ENCODE data around the gene GEMIN4.
"Not testable (repeated sequence)": the region's sequence is repeated elsewhere in the genome, so short reads cannot be mapped to it uniquely, and the experiment has no call there.

GEMIN4 gene

GRCh38 chr17:774313-774584 is 22.2 kb upstream of the GEMIN4 start:
- no peak for DNase-seq

GRCh38 chr17:773467-774312 is 21.6 kb upstream of the GEMIN4 start:
- no peak for DNase-seq

GRCh38 chr17:773016-773415 is 21.0 kb upstream of the GEMIN4 start:
- DNase-seq: no peak

- DNase-seq: no peak
These were observed 15.0 kb upstream of the GEMIN4 start for GRCh38 chr17:767076-767475.

GRCh38 chr17:760371-760770 is 8.3 kb upstream of the GEMIN4 start:
- DNase-seq: no peak

- DNase-seq: no peak
These were observed 7.9 kb upstream of the GEMIN4 start for GRCh38 chr17:759964-760363.

- not testable (repeated sequence) for DNase-seq
These were observed 4.0 kb upstream of the GEMIN4 start for GRCh38 chr17:756010-756567.

- DNase-seq: not testable (repeated sequence)
These were observed 3.4 kb upstream of the GEMIN4 start for GRCh38 chr17:755319-755961.

GRCh38 chr17:753418-753817 is 1.4 kb upstream of the GEMIN4 start:
- no peak for DNase-seq

GRCh38 chr17:752620-753219 is 656 bp upstream of the GEMIN4 start:
- no peak for DNase-seq

- peak; percentile 65 for DNase-seq
These were observed 629 bp downstream of the GEMIN4 start for GRCh38 chr17:751269-752001.

GRCh38 chr17:750431-751037 is 1.5 kb downstream of the GEMIN4 start:
- DNase-seq: no peak

GRCh38 chr17:749359-749758 is 2.7 kb downstream of the GEMIN4 start:
- not testable (repeated sequence) for DNase-seq

GRCh38 chr17:748604-749003 is 3.5 kb downstream of the GEMIN4 start:
- not testable (repeated sequence) for DNase-seq

GRCh38 chr17:746783-747629 is 5.1 kb downstream of the GEMIN4 start:
- no peak for DNase-seq

- no peak for DNase-seq
These were observed 5.9 kb downstream of the GEMIN4 start for GRCh38 chr17:746181-746580.

- no peak for DNase-seq
These were observed 6.7 kb downstream of the GEMIN4 start for GRCh38 chr17:745406-745805.

- DNase-seq: no peak
These were observed 7.1 kb downstream of the GEMIN4 start for GRCh38 chr17:744937-745336.

- DNase-seq: no peak
These were observed 8.9 kb downstream of the GEMIN4 start for GRCh38 chr17:743139-743538.

- no peak for DNase-seq
These were observed 9.8 kb downstream of the GEMIN4 start for GRCh38 chr17:742147-742793.

Measured in CD4-positive, alpha-beta T cell treated with Interleukin-17A for 4 hours (primary cell).